Upper lobe of right lung (tissue), 1 donor: Measurements from ENCODE around the gene GRAMD2B. TPM values are rescaled to one million over a fixed set of nuclear protein-coding genes. Genes with fewer than 3 reads are reported as not detected.
"Not testable (repeated sequence)": the region's sequence is repeated elsewhere in the genome, so short reads cannot be mapped to it uniquely, and the experiment has no call there.

Source experiments
- ATAC-seq: fragments of 200-7000 bp; cut with Tn5 transposase; one replicate; pipeline ENCODE4 v1.9.1; 2020; ENCODE audit warnings: mild to moderate bottlenecking, moderate library complexity
- DNase-seq: peaks from one replicate; pipeline ENCODE4 v3.0.0-alpha.2; 2020
- H3K27ac ChIP-seq: fragments of 200-600 bp; one replicate; pipeline ENCODE4 v1.8.0; 2022
- H3K27me3 ChIP-seq: fragments of 200-600 bp; one replicate; pipeline ENCODE4 v1.8.0; 2022; ENCODE audit warnings: mild to moderate bottlenecking
- H3K36me3 ChIP-seq: fragments of 200-600 bp; one replicate; pipeline ENCODE4 v1.8.0; 2022
- H3K4me1 ChIP-seq: fragments of 200-600 bp; one replicate; pipeline ENCODE4 v1.8.0; 2022
- H3K4me3 ChIP-seq: fragments of 200-600 bp; one replicate; pipeline ENCODE4 v1.8.0; 2022; ENCODE audit warnings: mild to moderate bottlenecking
- H3K9me3 ChIP-seq: fragments of 200-600 bp; one replicate; pipeline ENCODE4 v1.8.0; 2022
- intact Hi-C: fragments of 100-400 bp; cut with DNase I; formaldehyde crosslinking; loops from one replicate; pipeline ENCODE4 v1.11.0; 2022
- total RNA-seq: library from RNA; stranded (reverse); fragmentation: NEBNext Ultra II Directional; extraction: Animal tissue kit (Norgen Biotek cat#: 25700); gene quantifications from one replicate; pipeline ENCODE4 v1.2.1, GENCODE V29; 2021
- TF ChIP-seq, protein P1 (sequence below): fragments of 200-600 bp; IDR thresholded peaks from one replicate; pipeline ENCODE4 v1.8.0; 2022; ENCODE audit warnings: antibody characterized with exemption
- donor health status: DM: no; HTN: yes; CAD: no; lungs with severe emphysema.

GRAMD2B gene
- total RNA-seq, 1 donor from 2014 or later = 17.0 TPM

GRCh38 chr5:126391386-126391785, 31.8 kb upstream of the GRAMD2B start:
- Histone ChIP-seq H3K27me3 (no peaks in the 10 kb centered on the region), H3K27ac (no peak overlapping the region), H3K36me3 (no peaks in the 10 kb centered on the region), H3K4me3 (no peak overlapping the region), H3K9me3 (no peaks in the 10 kb centered on the region), H3K4me1 (no peaks in the 10 kb centered on the region)
- ATAC-seq = no peak
- TF ChIP-seq, protein P1, sequence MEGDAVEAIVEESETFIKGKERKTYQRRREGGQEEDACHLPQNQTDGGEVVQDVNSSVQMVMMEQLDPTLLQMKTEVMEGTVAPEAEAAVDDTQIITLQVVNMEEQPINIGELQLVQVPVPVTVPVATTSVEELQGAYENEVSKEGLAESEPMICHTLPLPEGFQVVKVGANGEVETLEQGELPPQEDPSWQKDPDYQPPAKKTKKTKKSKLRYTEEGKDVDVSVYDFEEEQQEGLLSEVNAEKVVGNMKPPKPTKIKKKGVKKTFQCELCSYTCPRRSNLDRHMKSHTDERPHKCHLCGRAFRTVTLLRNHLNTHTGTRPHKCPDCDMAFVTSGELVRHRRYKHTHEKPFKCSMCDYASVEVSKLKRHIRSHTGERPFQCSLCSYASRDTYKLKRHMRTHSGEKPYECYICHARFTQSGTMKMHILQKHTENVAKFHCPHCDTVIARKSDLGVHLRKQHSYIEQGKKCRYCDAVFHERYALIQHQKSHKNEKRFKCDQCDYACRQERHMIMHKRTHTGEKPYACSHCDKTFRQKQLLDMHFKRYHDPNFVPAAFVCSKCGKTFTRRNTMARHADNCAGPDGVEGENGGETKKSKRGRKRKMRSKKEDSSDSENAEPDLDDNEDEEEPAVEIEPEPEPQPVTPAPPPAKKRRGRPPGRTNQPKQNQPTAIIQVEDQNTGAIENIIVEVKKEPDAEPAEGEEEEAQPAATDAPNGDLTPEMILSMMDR = no peak
- intact Hi-C loops = no loop called here
- no peak for DNase-seq

GRCh38 chr5:126394211-126394788, 28.9 kb upstream of the GRAMD2B start:
- Histone ChIP-seq H3K4me1 (no peaks in the 10 kb centered on the region), H3K4me3 (no peak overlapping the region), H3K36me3 (no peaks in the 10 kb centered on the region), H3K27ac (no peak overlapping the region), H3K9me3 (no peaks in the 10 kb centered on the region), H3K27me3 (no peaks in the 10 kb centered on the region)
- TF ChIP-seq, protein P1 = no peak
- no peak for DNase-seq
- ATAC-seq = no peak
- intact Hi-C loops = no loop called here

DNA sequence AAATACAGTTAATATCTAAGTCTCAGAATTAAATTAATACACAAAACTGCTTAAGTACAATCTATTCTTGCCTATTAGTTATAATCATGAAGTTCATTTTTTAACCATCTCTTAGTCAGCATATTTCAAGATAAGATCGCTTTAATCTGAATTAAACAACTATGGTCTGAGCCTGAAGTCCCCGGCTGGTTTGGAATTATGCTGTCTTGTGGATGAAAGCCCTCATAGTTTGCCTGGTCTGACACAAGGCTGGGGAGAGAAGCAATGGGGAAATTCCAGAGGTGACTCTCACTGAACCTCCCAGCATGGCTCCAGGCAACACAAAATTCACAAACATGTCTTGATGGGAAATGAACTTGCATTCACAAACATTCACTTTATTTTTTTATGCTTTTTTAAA, 28.0 kb upstream of the GRAMD2B start:
- no peak overlapping the region for H3K27ac ChIP-seq
- TF ChIP-seq, protein P1 = no peak
- intact Hi-C loops = no loop called here
- no peak overlapping the region for H3K4me3 ChIP-seq
- ATAC-seq (no peak), DNase-seq (no peak)
- H3K9me3 ChIP-seq = peaks cover 4% of the 10 kb centered on the region
- no peaks in the 10 kb centered on the region for H3K4me1 ChIP-seq
- H3K27me3 ChIP-seq = no peaks in the 10 kb centered on the region
- H3K36me3 ChIP-seq = no peaks in the 10 kb centered on the region

- peaks cover 5% of the 10 kb centered on the region for H3K9me3 ChIP-seq
- no peak overlapping the region for H3K27ac ChIP-seq
- intact Hi-C loops = no loop called here
- TF ChIP-seq, protein P1 = no peak
- H3K4me1 ChIP-seq = no peaks in the 10 kb centered on the region
- DNase-seq (no peak), ATAC-seq (no peak)
- no peaks in the 10 kb centered on the region for H3K36me3 ChIP-seq
- no peak overlapping the region for H3K4me3 ChIP-seq
- no peaks in the 10 kb centered on the region for H3K27me3 ChIP-seq
Observed at GRCh38 chr5:126395605-126396004, 27.6 kb upstream of the GRAMD2B start.

DNA sequence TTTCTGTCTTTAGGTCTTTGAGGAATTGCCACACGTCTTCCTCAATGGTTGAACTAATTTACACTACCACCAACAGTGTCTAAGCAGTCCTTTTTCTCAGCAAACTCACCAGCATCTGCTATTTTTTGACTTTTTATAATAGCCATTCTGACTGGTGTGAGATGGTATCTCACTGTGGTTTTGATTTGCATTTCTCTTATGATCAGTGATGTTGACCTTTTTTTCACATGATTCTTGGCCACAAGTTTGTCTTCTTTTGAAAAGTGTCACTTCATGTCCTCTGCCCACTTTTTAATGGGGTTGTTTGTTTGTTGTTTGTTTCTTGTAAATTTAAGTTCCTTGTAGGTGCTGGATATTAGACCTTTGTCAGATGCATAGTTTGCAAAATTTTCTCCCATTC, 26.5 kb upstream of the GRAMD2B start:
- H3K4me1 ChIP-seq = not testable (repeated sequence)

DNA sequence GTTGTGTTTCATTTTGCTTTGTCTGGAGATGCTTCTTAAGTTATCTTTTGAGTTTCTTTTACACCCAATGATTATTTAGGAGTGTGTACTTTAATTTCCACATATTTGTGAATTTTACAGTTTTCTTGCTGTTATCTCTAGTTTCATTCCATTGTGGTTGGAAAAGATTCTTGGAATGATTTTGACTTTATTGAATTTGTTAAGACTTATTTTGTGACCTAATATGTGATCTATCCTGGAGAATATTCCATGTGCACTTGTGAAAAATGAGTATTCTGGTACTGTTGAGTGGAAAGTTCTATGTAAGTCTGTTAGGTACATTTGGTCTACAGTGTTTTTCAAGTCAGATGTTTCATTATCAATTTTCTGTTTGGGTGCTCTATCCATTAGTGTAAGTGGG, 24.4 kb upstream of the GRAMD2B start:
- TF ChIP-seq, protein P1 = no peak
- Histone ChIP-seq H3K9me3 (peaks cover 15% of the 10 kb centered on the region), H3K27ac (no peak overlapping the region), H3K36me3 (no peaks in the 10 kb centered on the region), H3K4me3 (no peak overlapping the region), H3K27me3 (no peaks in the 10 kb centered on the region), H3K4me1 (no peaks in the 10 kb centered on the region)
- ATAC-seq (no peak), DNase-seq (no peak)
- intact Hi-C loops = no loop called here

More for the DNA sequence above, 26.5 kb upstream of the GRAMD2B start:
- H3K9me3 ChIP-seq = peaks cover 15% of the 10 kb centered on the region
- DNase-seq, H3K27ac ChIP-seq, ATAC-seq, intact Hi-C loops, H3K4me3 ChIP-seq, H3K36me3 ChIP-seq, H3K27me3 ChIP-seq: not testable (repeated sequence)
